ENCODE results near the gene TTC28.

Gene TTC28

GRCh38 chr22:27933186-27933983 is 746.3 kb downstream of the TTC28 start:
- no peak overlapping the region for H3K9ac ChIP-seq
- no peak overlapping the region for H3K4me2 ChIP-seq
- TF ChIP-seq Cebpa-rat (IDR thresholded peaks at IDR 0.05), result no peak
- no peaks in the 10 kb centered on the region for H3K27me3 ChIP-seq
- no peaks in the 10 kb centered on the region for H3K36me3 ChIP-seq
- no peak overlapping the region for H3K27ac ChIP-seq
- no peaks in the 10 kb centered on the region for H3K4me1 ChIP-seq
- H3K4me3 ChIP-seq, result no peak overlapping the region
- no peaks in the 10 kb centered on the region for H4K20me1 ChIP-seq
- no peaks in the 10 kb centered on the region for H3K9me3 ChIP-seq

GRCh38 chr22:27930331-27931060 is 749.1 kb downstream of the TTC28 start:
- no peak for TF ChIP-seq Cebpa-rat (IDR thresholded peaks at IDR 0.05)
- Histone ChIP-seq H3K27me3 (no peaks in the 10 kb centered on the region), H3K4me1 (no peaks in the 10 kb centered on the region), H3K9me3 (peaks cover 6% of the 10 kb centered on the region; the same call in 1 of the 2 replicates), H3K4me2 (no peak overlapping the region), H4K20me1 (no peaks in the 10 kb centered on the region), H3K36me3 (no peaks in the 10 kb centered on the region), H3K27ac (no peak overlapping the region), H3K4me3 (no peak overlapping the region), H3K9ac (no peak overlapping the region)

All from BLaER1 (cell line).